Smooth muscle cell (in vitro differentiated cells): ENCODE data around the gene ZNF536. TPM values are rescaled to one million over a fixed set of nuclear protein-coding genes. Genes with fewer than 3 reads are reported as not detected.
"Not testable (repeated sequence)": the region's sequence is repeated elsewhere in the genome, so short reads cannot be mapped to it uniquely, and the experiment has no call there.

Experiments used
- DNase-seq: peaks from one replicate; lab custom pipeline; 2025; ENCODE audit not compliant: unreplicated experiment; lab: John Stamatoyannopoulos, UW
- H2AFZ ChIP-seq: fragments of 200-600 bp; sonication (generic); 2 replicates; pipeline ENCODE4 v1.6.0; 2016; ENCODE audit warnings: antibody characterized with exemption, low read depth, mild to moderate bottlenecking
- H3F3A ChIP-seq: fragments of 200-600 bp; sonication (generic); 2 replicates; pipeline ENCODE4 v1.6.0; 2017; ENCODE audit warnings: antibody characterized with exemption, low read depth
- H3K27ac ChIP-seq: fragments of 200-600 bp; sonication (generic); 2 replicates; pipeline ENCODE4 v1.5.1; 2016; ENCODE audit warnings: low read depth, mild to moderate bottlenecking
- H3K27me3 ChIP-seq: fragments of 200-600 bp; sonication (generic); 2 replicates; pipeline ENCODE4 v1.6.1; 2016; ENCODE audit warnings: low read depth, mild to moderate bottlenecking
- H3K36me3 ChIP-seq: fragments of 200-600 bp; sonication (generic); 2 replicates; pipeline ENCODE4 v1.5.1; 2016; ENCODE audit warnings: low read depth
- H3K4me1 ChIP-seq: fragments of 200-600 bp; sonication (generic); 2 replicates; pipeline ENCODE4 v1.5.1; 2016; ENCODE audit warnings: low read depth
- H3K4me2 ChIP-seq: fragments of 200-600 bp; sonication (generic); 2 replicates; pipeline ENCODE4 v1.6.0; 2016; ENCODE audit warnings: mild to moderate bottlenecking
- H3K4me3 ChIP-seq: fragments of 200-600 bp; sonication (generic); 2 replicates; pipeline ENCODE4 v1.5.1; 2016; ENCODE audit warnings: mild to moderate bottlenecking
- H3K79me2 ChIP-seq: fragments of 200-600 bp; sonication (generic); 2 replicates; pipeline ENCODE4 v1.6.0; 2016; ENCODE audit warnings: low read depth, mild to moderate bottlenecking
- H3K9ac ChIP-seq: fragments of 200-600 bp; sonication (generic); 2 replicates; pipeline ENCODE4 v1.6.0; 2016; ENCODE audit warnings: low read depth
- H3K9me3 ChIP-seq: fragments of 200-600 bp; sonication (generic); replicated peaks from 2 replicates; pipeline ENCODE4 v1.5.1; 2016; ENCODE audit warnings: low read depth
- H4K20me1 ChIP-seq: fragments of 200-600 bp; sonication (generic); 2 replicates; pipeline ENCODE4 v1.6.0; 2016; ENCODE audit warnings: low read depth
- CTCF ChIP-seq: fragments of 200-600 bp; sonication (generic); IDR thresholded peaks from 2 replicates; pipeline ENCODE4 v1.5.1; 2017; ENCODE audit warnings: borderline replicate concordance, mild to moderate bottlenecking, antibody characterized with exemption; ENCODE audit not compliant: insufficient read depth, poor library complexity, severe bottlenecking
- WGBS: methylation state at CpG from one replicate; pipeline ENCODE4 v1.1.7; 2016; ENCODE audit warnings: low lambda C conversion rate; 5-methylcytosine and 5-hydroxymethylcytosine counted together
- polyA plus RNA-seq: library from polyadenylated mRNA; unstranded; fragments of >200 nt; fragmentation: Nextera tagmentation; extraction: Ambion mirVana; gene quantifications from 2 replicates; pipeline ENCODE4 v1.2.1, GENCODE V29; 2016
- total RNA-seq: library from RNA; depleted of rRNA; stranded (reverse); fragments of >200 nt; gene quantifications from 2 replicates; pipeline ENCODE4 v1.2.3, GENCODE V29; 2014

Gene ZNF536
- total and polyA plus RNA-seq, 2 experiments from 2014 or later, result not detected

- Histone ChIP-seq H3K79me2 (no peaks in the 10 kb centered on the region), H3K4me1 (peaks cover 6% of the 10 kb centered on the region), H3K27ac (no peak overlapping the region), H4K20me1 (no peaks in the 10 kb centered on the region), H2AFZ (no peak overlapping the region), H3K27me3 (peaks cover 88% of the 10 kb centered on the region), H3K9me3 (no peaks in the 10 kb centered on the region), H3K4me3 (no peak overlapping the region), H3K9ac (no peak overlapping the region), H3K4me2 (no peak overlapping the region), H3K36me3 (no peaks in the 10 kb centered on the region), H3F3A (peaks cover 3% of the 10 kb centered on the region)
- DNase-seq, result no peak
- no peak for TF ChIP-seq CTCF
- WGBS, result 64% methylated on average over 5 of the region's 5 CpGs
Measured at GRCh38 chr19:30393046-30393445, 20.9 kb downstream of the ZNF536 start.

DNA sequence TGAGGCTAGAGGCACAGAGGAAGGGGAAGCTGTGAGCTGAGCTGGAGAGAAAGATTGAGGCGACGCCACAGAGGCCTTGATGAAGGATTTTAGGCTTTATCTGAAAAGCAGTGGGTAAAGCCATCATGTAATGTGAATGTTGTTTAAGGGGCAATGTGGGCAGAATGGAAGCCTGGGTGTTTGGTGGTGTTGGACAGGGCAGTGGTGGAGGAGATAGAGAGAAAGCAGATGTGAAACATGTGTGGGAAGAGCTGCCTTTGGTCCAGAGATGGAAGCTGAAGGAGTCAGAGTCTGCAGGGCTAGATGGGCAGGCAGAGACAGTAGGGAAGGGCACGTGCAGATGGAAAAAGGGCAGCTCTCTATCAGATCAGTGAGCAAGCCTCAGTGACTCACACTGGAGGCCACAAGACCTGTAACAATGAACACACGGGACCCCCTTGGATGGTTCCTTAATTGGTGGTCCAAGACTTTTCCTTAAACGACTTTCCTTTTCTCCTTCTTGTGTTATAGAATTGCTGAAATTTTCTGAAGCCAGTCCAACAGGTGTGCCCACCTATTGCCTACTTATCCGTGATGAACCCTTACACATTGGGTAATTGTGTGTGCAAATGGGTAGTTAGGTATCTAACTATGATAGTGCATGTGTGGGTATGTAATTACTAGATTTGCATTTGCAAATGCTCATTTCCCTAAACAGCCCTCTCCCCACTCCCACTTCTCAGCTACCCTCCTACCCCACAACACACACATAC is 21.7 kb downstream of the ZNF536 start:
- no peaks in the 10 kb centered on the region for H4K20me1 ChIP-seq
- no peak for TF ChIP-seq CTCF
- no peak for DNase-seq
- peaks cover 3% of the 10 kb centered on the region for H3F3A ChIP-seq
- H3K4me1 ChIP-seq, result peaks cover 6% of the 10 kb centered on the region
- WGBS, result 72% methylated on average over 6 of the region's 6 CpGs
- H3K79me2 ChIP-seq, result no peaks in the 10 kb centered on the region
- H3K9ac ChIP-seq, result no peak overlapping the region
- no peak overlapping the region for H3K27ac ChIP-seq
- no peak overlapping the region for H3K4me3 ChIP-seq
- H2AFZ ChIP-seq, result no peak overlapping the region
- no peaks in the 10 kb centered on the region for H3K9me3 ChIP-seq
- no peaks in the 10 kb centered on the region for H3K36me3 ChIP-seq
- peaks cover 86% of the 10 kb centered on the region for H3K27me3 ChIP-seq
- H3K4me2 ChIP-seq, result no peak overlapping the region

GRCh38 chr19:30394481-30395151 is 22.4 kb downstream of the ZNF536 start:
- Histone ChIP-seq H3K36me3 (no peaks in the 10 kb centered on the region), H3K27me3 (peaks cover 79% of the 10 kb centered on the region), H3K4me1 (peaks cover 6% of the 10 kb centered on the region), H3K79me2 (no peaks in the 10 kb centered on the region), H3K9ac (no peak overlapping the region), H3K9me3 (no peaks in the 10 kb centered on the region), H3K27ac (no peak overlapping the region), H2AFZ (no peak overlapping the region), H3K4me3 (no peak overlapping the region), H3F3A (peaks cover 3% of the 10 kb centered on the region), H4K20me1 (no peaks in the 10 kb centered on the region), H3K4me2 (no peak overlapping the region)
- WGBS, result 91% methylated on average over 6 of the region's 6 CpGs
- no peak for DNase-seq
- no peak for TF ChIP-seq CTCF

GRCh38 chr19:30395283-30395682 is 23.1 kb downstream of the ZNF536 start:
- H3F3A ChIP-seq, result peaks cover 3% of the 10 kb centered on the region
- H4K20me1 ChIP-seq, result no peaks in the 10 kb centered on the region
- H3K79me2 ChIP-seq, result no peaks in the 10 kb centered on the region
- no peak for TF ChIP-seq CTCF
- no peak overlapping the region for H3K9ac ChIP-seq
- no peak overlapping the region for H3K4me2 ChIP-seq
- H3K9me3 ChIP-seq, result no peaks in the 10 kb centered on the region
- peaks cover 75% of the 10 kb centered on the region for H3K27me3 ChIP-seq
- no peak overlapping the region for H2AFZ ChIP-seq
- no peak overlapping the region for H3K27ac ChIP-seq
- 76% methylated on average over 2 of the region's 2 CpGs for WGBS
- peaks cover 6% of the 10 kb centered on the region for H3K4me1 ChIP-seq
- H3K4me3 ChIP-seq, result no peak overlapping the region
- DNase-seq, result no peak
- no peaks in the 10 kb centered on the region for H3K36me3 ChIP-seq

GRCh38 chr19:30398539-30398938 is 26.4 kb downstream of the ZNF536 start:
- not testable (repeated sequence) for H2AFZ ChIP-seq, H3K9me3 ChIP-seq, H3K4me3 ChIP-seq, H3K36me3 ChIP-seq, H3K27ac ChIP-seq, H3K4me1 ChIP-seq, DNase-seq, H3F3A ChIP-seq, H4K20me1 ChIP-seq, H3K79me2 ChIP-seq, H3K9ac ChIP-seq, H3K4me2 ChIP-seq
- peaks cover 61% of the 10 kb centered on the region for H3K27me3 ChIP-seq
- 95% methylated on average over 3 of the region's 3 CpGs for WGBS
